ENCODE measurements around the gene KPNA3. TPM values are rescaled to one million over a fixed set of nuclear protein-coding genes. Genes with fewer than 3 reads are reported as not detected.

KPNA3 gene
- total RNA-seq, 1 experiment from 2014 or later, result 49.7 TPM

GRCh38 chr13:49739498-49740187 lies 52.8 kb downstream of the KPNA3 start:
- Histone ChIP-seq H2BK120ac (ENCODE audit: low read depth, low read length, poor library complexity, severe bottlenecking) (no peak overlapping the region), H3T11ph (ENCODE audit: low read length) (no peak overlapping the region), H3K23ac (ENCODE audit: insufficient read length, low read depth, low read length) (no peak overlapping the region), H3K18ac (ENCODE audit: insufficient read length, low read depth, low read length) (no peak overlapping the region), H3K4ac (ENCODE audit: low read depth, low read length) (no peak overlapping the region), H3K9me3 (ENCODE audit: control insufficient read depth, low read depth, low read length) (no peaks in the 10 kb centered on the region), H3K4me2 (ENCODE audit: insufficient read depth, insufficient read length, low read length) (no peak overlapping the region), H3K14ac (ENCODE audit: insufficient read depth, low read length) (no peak overlapping the region), H3K4me1 (ENCODE audit: insufficient read depth, low read length) (no peaks in the 10 kb centered on the region), H4K8ac (replicated peaks; ENCODE audit: insufficient read length, low read depth, low read length) (no peak overlapping the region), H4K91ac (ENCODE audit: insufficient read length, low read depth, low read length) (no peak overlapping the region), H3K27ac (ENCODE audit: insufficient read length, low read depth, low read length) (no peak overlapping the region), H3K9ac (ENCODE audit: extremely low read depth, insufficient read length, low read length) (no peak overlapping the region), H3K79me1 (ENCODE audit: insufficient read depth, low read depth, low read length, poor library complexity, severe bottlenecking) (no peaks in the 10 kb centered on the region), H3K56ac (ENCODE audit: insufficient read length, low read depth, low read length) (no peak overlapping the region), H2BK12ac (ENCODE audit: insufficient read length, low read depth, low read length) (no peak overlapping the region), H4K20me1 (ENCODE audit: control insufficient read depth, insufficient read depth, insufficient read length) (no peaks in the 10 kb centered on the region), H2AK5ac (ENCODE audit: insufficient read length, low read length) (no peak overlapping the region), H3K79me2 (ENCODE audit: insufficient read depth, low read length) (no peaks in the 10 kb centered on the region), H4K5ac (ENCODE audit: insufficient read length, low read depth, low read length) (no peak overlapping the region), H3K27me3 (ENCODE audit: insufficient read depth, low read length) (no peaks in the 10 kb centered on the region), H3K23me2 (ENCODE audit: insufficient read length, low read depth, low read length, poor library complexity, severe bottlenecking) (no peaks in the 10 kb centered on the region), H2BK20ac (ENCODE audit: low read depth, low read length, poor library complexity, severe bottlenecking) (no peak overlapping the region), H2BK5ac (ENCODE audit: insufficient read length, low read length) (no peak overlapping the region), H2BK15ac (ENCODE audit: low read depth, low read length) (no peak overlapping the region), H2AFZ (ENCODE audit: low read length) (no peak overlapping the region)
- no peak for DNase-seq
- Mint-ChIP-seq H3K4me3 (no peak overlapping the region), H3K36me3 (ENCODE audit: insufficient read depth in 1 of 3, low read depth in 3 of 3) (peaks cover 3 to 25% (median 12%) of the 10 kb centered on the region in 3 experiments; a peak in 4 of 7 replicates), H3K27ac (no peak overlapping the region), H3K4me1 (no peaks in the 10 kb centered on the region), H3K9me3 (no peaks in the 10 kb centered on the region), H3K27me3 (ENCODE audit: low read depth) (no peaks in the 10 kb centered on the region; the same call in 1 of the 2 replicates)
- TF ChIP-seq CTCF (conservative IDR thresholded peaks at IDR 0.05), result no peak
- WGBS (ENCODE audit: extremely low coverage, insufficient read length, low lambda C conversion rate), result no CpG with 5 or more reads among the region's 5 CpGs
